Neural cell (in vitro differentiated cells): Measurements from ENCODE around the gene NHSL2. TPM values are rescaled to one million over a fixed set of nuclear protein-coding genes. Genes with fewer than 3 reads are reported as not detected.

Experiments used
- H2AFZ ChIP-seq: fragments of 200-600, 300-800 bp; sonication (generic), shearing (Covaris generic); 2 replicates; pipeline ENCODE4 v1.6.0; 2014; ENCODE audit warnings: low read depth, mild to moderate bottlenecking, antibody characterized with exemption, low read length, moderate library complexity
- H3F3A ChIP-seq: fragments of 200-600 bp; shearing (Covaris generic); 2 replicates; pipeline ENCODE4 v1.6.1; 2016; ENCODE audit warnings: mild to moderate bottlenecking, moderate library complexity, mixed read lengths, antibody characterized with exemption, low read length; ENCODE audit not compliant: insufficient read depth, poor library complexity, severe bottlenecking
- H3K27ac ChIP-seq: fragments of 200-600, 300-800 bp; sonication (generic), shearing (Covaris generic); 2 replicates; pipeline ENCODE4 v1.5.1; 2014; ENCODE audit warnings: mild to moderate bottlenecking, low read length, moderate library complexity
- H3K27me3 ChIP-seq: fragments of 300-800, 200-600 bp; sonication (generic), shearing (Covaris generic); 2 replicates; pipeline ENCODE4 v1.6.0; 2014; ENCODE audit warnings: mild to moderate bottlenecking, low read depth, low read length, moderate library complexity; ENCODE audit not compliant: insufficient read depth
- H3K36me3 ChIP-seq: fragments of 300-800, 200-600 bp; sonication (generic), shearing (Covaris generic); 2 replicates; pipeline ENCODE4 v1.5.1; 2014; ENCODE audit warnings: mild to moderate bottlenecking, antibody characterized with exemption, low read length, moderate library complexity; ENCODE audit not compliant: insufficient read depth
- H3K4me2 ChIP-seq: fragments of 300-800, 200-600 bp; sonication (generic), shearing (Covaris generic); 2 replicates; pipeline ENCODE4 v1.6.0; 2014; ENCODE audit warnings: mild to moderate bottlenecking, low read length
- H3K4me3 ChIP-seq: fragments of 300-800, 200-600 bp; sonication (generic), shearing (Covaris generic); 2 replicates; pipeline ENCODE4 v1.5.1; 2014; ENCODE audit warnings: mild to moderate bottlenecking, low read length, moderate library complexity
- H3K79me2 ChIP-seq: fragments of 200-600 bp; shearing (Covaris generic); replicated peaks from 2 replicates; pipeline ENCODE4 v1.6.0; 2014; ENCODE audit warnings: mild to moderate bottlenecking, low read length, moderate library complexity; ENCODE audit not compliant: insufficient read depth
- H3K9ac ChIP-seq: fragments of 300-800, 200-600 bp; sonication (generic), shearing (Covaris generic); 2 replicates; pipeline ENCODE4 v1.6.1; 2016; ENCODE audit warnings: mild to moderate bottlenecking, low read length, mixed read lengths
- H3K9me2 ChIP-seq: fragments of 200-600 bp; shearing (Covaris generic); 2 replicates; pipeline ENCODE4 v1.6.1; 2016; ENCODE audit warnings: mild to moderate bottlenecking, low read length, mixed read lengths; ENCODE audit not compliant: insufficient read depth
- H3K9me3 ChIP-seq: fragments of 200-600, 300-800 bp; sonication (generic), shearing (Covaris generic); 2 replicates; pipeline ENCODE4 v1.6.1; 2016; ENCODE audit warnings: mild to moderate bottlenecking, mixed run types, low read length, moderate library complexity, mixed read lengths
- H4K20me1 ChIP-seq: fragments of 200-600 bp; shearing (Covaris generic); 2 replicates; pipeline ENCODE4 v1.6.1; 2016; ENCODE audit warnings: mild to moderate bottlenecking, mixed run types; ENCODE audit not compliant: insufficient read depth
- EP300 ChIP-seq: fragments of 450-650 bp; conservative IDR thresholded peaks from 2 replicates; pipeline ENCODE4 v1.6.1; 2014; ENCODE audit warnings: antibody characterized with exemption, mild to moderate bottlenecking, moderate library complexity; ENCODE audit not compliant: poor library complexity, severe bottlenecking
- EZH2 ChIP-seq: fragments of 200-600, 300-800 bp; shearing (Covaris generic), sonication (generic); IDR thresholded peaks from 2 replicates; pipeline ENCODE4 v1.6.1; 2014; ENCODE audit warnings: antibody characterized with exemption, low read length, borderline replicate concordance, mild to moderate bottlenecking; ENCODE audit not compliant: insufficient read depth, poor library complexity, severe bottlenecking
- MXI1 ChIP-seq: fragments of 450-650 bp; conservative IDR thresholded peaks from 2 replicates; pipeline ENCODE4 v1.6.1; 2014; ENCODE audit warnings: antibody characterized with exemption, mild to moderate bottlenecking; ENCODE audit not compliant: poor library complexity, severe bottlenecking
- POLR2AphosphoS5 ChIP-seq: IDR thresholded peaks from 2 replicates; pipeline ENCODE4 v1.6.1; 2012
- RAD21 ChIP-seq: fragments of 450-650 bp; conservative IDR thresholded peaks from 2 replicates; pipeline ENCODE4 v1.6.1; 2014; ENCODE audit warnings: antibody characterized with exemption, mild to moderate bottlenecking, moderate library complexity
- SMC3 ChIP-seq: fragments of 450-650 bp; conservative IDR thresholded peaks from 2 replicates; pipeline ENCODE4 v1.6.1; 2014; ENCODE audit warnings: antibody characterized with exemption, mild to moderate bottlenecking, moderate library complexity; ENCODE audit not compliant: poor library complexity
- TAF1 ChIP-seq: IDR thresholded peaks from 2 replicates; pipeline ENCODE4 v1.6.1; 2012; ENCODE audit warnings: low read depth
- polyA plus RNA-seq: library from polyadenylated mRNA; depleted of rRNA; stranded (reverse); fragments of >200 nt; gene quantifications from 2 replicates; pipeline ENCODE4 v1.2.3, GENCODE V29; 2014
- TF ChIP-seq, protein P1 (sequence below): fragments of 450-650 bp; IDR thresholded peaks from 2 replicates; pipeline ENCODE4 v1.5.1; 2014; ENCODE audit warnings: antibody characterized with exemption, mild to moderate bottlenecking, moderate library complexity; ENCODE audit not compliant: poor library complexity, severe bottlenecking
- TF ChIP-seq, protein P2 (sequence below): IDR thresholded peaks from 2 replicates; pipeline ENCODE4 v1.6.1; 2012; ENCODE audit warnings: borderline replicate concordance

The NHSL2 gene
- polyA plus RNA-seq, 1 donor from 2014 or later = 0.87 TPM

DNA sequence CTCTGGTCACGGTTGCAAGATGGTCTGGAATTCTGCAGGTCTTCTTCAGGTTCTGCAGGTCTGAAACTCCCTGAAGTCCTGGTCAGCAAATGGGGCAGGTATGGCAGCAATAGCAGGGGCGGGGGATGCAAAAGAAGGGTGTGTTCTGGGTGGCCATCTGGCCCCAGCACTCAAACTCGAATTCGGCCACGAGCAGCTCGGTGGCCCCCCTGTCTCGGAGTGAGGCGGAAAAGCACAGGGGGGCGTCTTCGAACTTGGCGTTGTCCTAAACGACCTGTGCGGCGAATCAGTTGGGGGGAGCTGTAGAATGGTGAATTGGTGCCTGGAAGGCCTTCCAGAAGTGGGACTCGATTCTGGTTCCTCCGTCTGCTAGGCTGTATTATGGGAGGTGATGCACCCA, 219.0 kb downstream of the NHSL2 start:
- H3K4me2 ChIP-seq = no peak overlapping the region
- H3K36me3 ChIP-seq = no peaks in the 10 kb centered on the region
- no peak overlapping the region for H3K4me3 ChIP-seq
- H3K27ac ChIP-seq = no peak overlapping the region
- no peaks in the 10 kb centered on the region for H3K79me2 ChIP-seq
- TF ChIP-seq EP300 (no peak), EZH2 (no peak), POLR2AphosphoS5 (no peak)
- H2AFZ ChIP-seq = no peak overlapping the region
- no peaks in the 10 kb centered on the region for H3K27me3 ChIP-seq
- no peak overlapping the region for H3K9ac ChIP-seq
- no peaks in the 10 kb centered on the region for H4K20me1 ChIP-seq
- H3F3A ChIP-seq = no peaks in the 10 kb centered on the region
- H3K9me2 ChIP-seq = no peaks in the 10 kb centered on the region
- H3K9me3 ChIP-seq = no peaks in the 10 kb centered on the region

DNA sequence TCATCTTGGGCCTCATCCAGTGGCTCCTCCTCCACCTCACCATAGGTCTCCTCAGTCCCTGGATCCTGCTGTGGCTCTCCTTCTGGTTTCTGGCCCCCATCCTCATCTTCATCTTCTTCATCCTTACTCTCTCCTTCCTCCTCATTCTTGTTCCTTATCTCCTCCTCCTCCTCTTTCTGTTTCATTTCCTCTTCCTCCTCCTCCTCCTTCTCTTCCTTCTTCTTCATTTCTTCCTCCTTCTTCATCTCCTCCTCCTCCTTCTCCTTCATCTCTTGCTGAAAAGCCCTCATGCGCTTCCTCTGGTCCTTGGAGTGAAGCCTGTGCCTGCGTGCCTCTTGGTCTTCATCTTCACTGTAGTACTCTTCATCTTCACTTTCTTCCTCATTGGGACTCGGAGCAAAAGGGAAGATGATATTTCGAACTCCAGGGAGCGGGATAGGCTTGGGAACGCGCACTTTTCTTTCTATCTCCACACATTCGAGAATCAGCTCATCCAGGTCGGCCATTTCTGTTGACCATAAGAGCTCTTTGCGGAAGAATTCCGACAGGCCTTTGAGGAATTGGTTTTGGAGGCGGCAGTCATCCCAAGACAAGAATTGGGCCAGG, 219.6 kb downstream of the NHSL2 start:
- no peaks in the 10 kb centered on the region for H4K20me1 ChIP-seq
- no peaks in the 10 kb centered on the region for H3K36me3 ChIP-seq
- no peaks in the 10 kb centered on the region for H3K27me3 ChIP-seq
- no peaks in the 10 kb centered on the region for H3K79me2 ChIP-seq
- no peak overlapping the region for H3K27ac ChIP-seq
- no peaks in the 10 kb centered on the region for H3K9me3 ChIP-seq
- TF ChIP-seq SMC3 (no peak), RAD21 (no peak)
- TF ChIP-seq, protein P1, sequence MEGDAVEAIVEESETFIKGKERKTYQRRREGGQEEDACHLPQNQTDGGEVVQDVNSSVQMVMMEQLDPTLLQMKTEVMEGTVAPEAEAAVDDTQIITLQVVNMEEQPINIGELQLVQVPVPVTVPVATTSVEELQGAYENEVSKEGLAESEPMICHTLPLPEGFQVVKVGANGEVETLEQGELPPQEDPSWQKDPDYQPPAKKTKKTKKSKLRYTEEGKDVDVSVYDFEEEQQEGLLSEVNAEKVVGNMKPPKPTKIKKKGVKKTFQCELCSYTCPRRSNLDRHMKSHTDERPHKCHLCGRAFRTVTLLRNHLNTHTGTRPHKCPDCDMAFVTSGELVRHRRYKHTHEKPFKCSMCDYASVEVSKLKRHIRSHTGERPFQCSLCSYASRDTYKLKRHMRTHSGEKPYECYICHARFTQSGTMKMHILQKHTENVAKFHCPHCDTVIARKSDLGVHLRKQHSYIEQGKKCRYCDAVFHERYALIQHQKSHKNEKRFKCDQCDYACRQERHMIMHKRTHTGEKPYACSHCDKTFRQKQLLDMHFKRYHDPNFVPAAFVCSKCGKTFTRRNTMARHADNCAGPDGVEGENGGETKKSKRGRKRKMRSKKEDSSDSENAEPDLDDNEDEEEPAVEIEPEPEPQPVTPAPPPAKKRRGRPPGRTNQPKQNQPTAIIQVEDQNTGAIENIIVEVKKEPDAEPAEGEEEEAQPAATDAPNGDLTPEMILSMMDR = no peak
- no peak overlapping the region for H3K9ac ChIP-seq
- H3K9me2 ChIP-seq = no peaks in the 10 kb centered on the region
- no peaks in the 10 kb centered on the region for H3F3A ChIP-seq
- H3K4me3 ChIP-seq = peak overlapping the region; percentile 69
- no peak overlapping the region for H2AFZ ChIP-seq
- no peak overlapping the region for H3K4me2 ChIP-seq

DNA sequence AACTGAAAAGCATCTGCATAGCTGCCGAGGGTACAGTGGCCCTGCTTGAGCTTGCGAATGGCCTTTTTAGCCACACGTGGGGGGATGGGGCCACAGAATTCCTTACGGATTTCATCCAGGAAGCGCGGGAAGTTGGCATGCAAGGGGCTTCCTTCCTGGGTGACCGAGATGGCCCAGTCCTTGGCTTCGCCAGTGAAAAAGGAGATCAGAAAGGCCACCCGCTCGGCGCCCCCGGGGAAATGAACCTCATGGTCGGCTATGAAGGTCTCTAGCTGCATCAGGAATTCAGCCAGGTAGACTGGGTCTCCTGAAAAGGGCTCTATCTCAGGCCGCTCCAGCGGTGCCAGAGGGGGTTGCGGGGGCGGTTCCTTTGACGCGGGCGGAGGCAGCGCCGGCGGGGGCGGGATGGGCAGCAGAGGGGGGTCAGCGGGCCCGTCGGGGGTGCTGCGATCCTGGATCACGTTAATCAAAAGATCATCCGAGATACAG, 220.2 kb downstream of the NHSL2 start:
- Histone ChIP-seq H3K27me3 (no peaks in the 10 kb centered on the region), H3K4me2 (no peak overlapping the region), H3F3A (no peaks in the 10 kb centered on the region), H3K9ac (peak overlapping the region; percentile 60), H2AFZ (no peak overlapping the region), H3K79me2 (no peaks in the 10 kb centered on the region), H3K9me2 (no peaks in the 10 kb centered on the region), H4K20me1 (no peaks in the 10 kb centered on the region), H3K36me3 (no peaks in the 10 kb centered on the region), H3K9me3 (no peaks in the 10 kb centered on the region), H3K27ac (peak overlapping the region; percentile 57), H3K4me3 (peak overlapping the region; percentile 69)
- TF ChIP-seq EZH2 (no peak), POLR2AphosphoS5 (no peak), TAF1 (no peak), SMC3 (no peak), EP300 (no peak), RAD21 (no peak), MXI1 (no peak)
- TF ChIP-seq, protein P2, sequence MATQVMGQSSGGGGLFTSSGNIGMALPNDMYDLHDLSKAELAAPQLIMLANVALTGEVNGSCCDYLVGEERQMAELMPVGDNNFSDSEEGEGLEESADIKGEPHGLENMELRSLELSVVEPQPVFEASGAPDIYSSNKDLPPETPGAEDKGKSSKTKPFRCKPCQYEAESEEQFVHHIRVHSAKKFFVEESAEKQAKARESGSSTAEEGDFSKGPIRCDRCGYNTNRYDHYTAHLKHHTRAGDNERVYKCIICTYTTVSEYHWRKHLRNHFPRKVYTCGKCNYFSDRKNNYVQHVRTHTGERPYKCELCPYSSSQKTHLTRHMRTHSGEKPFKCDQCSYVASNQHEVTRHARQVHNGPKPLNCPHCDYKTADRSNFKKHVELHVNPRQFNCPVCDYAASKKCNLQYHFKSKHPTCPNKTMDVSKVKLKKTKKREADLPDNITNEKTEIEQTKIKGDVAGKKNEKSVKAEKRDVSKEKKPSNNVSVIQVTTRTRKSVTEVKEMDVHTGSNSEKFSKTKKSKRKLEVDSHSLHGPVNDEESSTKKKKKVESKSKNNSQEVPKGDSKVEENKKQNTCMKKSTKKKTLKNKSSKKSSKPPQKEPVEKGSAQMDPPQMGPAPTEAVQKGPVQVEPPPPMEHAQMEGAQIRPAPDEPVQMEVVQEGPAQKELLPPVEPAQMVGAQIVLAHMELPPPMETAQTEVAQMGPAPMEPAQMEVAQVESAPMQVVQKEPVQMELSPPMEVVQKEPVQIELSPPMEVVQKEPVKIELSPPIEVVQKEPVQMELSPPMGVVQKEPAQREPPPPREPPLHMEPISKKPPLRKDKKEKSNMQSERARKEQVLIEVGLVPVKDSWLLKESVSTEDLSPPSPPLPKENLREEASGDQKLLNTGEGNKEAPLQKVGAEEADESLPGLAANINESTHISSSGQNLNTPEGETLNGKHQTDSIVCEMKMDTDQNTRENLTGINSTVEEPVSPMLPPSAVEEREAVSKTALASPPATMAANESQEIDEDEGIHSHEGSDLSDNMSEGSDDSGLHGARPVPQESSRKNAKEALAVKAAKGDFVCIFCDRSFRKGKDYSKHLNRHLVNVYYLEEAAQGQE = no peak
- TF ChIP-seq, protein P1 = no peak
